GM18870 (cell line): Measurements from ENCODE around the gene VTI1A.

Experiments used
- ATAC-seq: cut with Tn5 transposase; IDR thresholded peaks from one replicate; pipeline ENCODE4 v1.9.1; 2021; ENCODE audit warnings: moderate library complexity; ENCODE audit not compliant: unreplicated experiment

VTI1A gene

DNA sequence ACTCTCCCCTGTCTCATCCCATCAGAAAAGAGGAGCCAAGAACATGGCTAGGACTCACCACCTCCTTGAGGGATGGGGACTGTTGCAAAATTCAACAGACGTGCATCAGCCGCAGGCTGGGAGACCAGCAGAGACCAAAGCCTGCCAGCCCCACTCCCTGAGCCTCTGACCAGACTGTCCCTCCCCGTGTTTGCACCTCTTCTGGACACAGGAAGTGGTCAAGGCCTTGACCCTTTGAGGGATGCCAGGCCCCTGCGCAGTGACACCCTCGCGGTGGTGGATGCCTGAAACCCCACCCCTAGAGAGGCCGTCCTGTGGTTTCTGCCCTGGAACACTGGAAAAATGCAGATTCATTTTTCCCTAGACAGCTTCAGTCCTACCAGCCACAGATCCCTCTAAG lies 374.6 kb downstream of the VTI1A start:
- ATAC-seq = no peak

DNA sequence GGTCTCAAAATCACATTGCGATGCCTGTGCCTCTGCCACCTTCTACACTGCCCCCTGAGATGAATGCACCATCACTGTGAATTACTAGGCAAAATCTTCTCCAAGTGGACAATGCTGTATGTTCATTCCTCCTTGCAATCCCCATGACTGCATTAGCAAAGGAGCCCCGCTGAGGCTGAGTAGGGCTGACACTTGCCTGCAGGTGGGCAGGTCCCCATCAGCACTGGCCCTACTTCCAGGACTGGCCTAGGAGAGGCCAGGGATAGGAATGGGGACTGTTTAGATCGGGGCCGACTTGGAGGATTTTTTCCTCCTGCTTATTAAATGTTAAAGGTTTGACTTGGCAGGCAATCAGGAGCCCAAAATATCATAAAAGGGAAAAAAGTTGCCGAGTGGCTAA lies 376.0 kb downstream of the VTI1A start:
- no peak for ATAC-seq

DNA sequence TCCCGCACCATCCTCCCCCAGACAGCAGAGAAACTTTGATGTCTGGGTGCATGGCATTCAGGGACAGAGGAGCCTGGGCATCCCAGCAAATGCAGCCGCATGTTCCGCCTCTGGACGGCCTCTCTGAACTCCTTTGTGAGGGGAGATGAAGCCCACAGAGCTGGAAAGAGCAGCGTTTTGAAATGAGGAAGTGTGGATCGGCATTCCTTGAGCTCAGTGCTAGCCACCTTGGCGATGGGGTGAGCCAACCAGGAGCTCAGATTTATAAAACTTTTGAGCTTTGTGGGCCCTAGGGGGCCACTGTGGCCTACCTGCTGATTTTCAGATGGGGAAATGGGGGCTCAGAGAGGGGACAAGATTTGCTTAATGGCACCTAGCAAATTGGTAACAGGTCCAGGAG lies 376.6 kb downstream of the VTI1A start:
- ATAC-seq = no peak

DNA sequence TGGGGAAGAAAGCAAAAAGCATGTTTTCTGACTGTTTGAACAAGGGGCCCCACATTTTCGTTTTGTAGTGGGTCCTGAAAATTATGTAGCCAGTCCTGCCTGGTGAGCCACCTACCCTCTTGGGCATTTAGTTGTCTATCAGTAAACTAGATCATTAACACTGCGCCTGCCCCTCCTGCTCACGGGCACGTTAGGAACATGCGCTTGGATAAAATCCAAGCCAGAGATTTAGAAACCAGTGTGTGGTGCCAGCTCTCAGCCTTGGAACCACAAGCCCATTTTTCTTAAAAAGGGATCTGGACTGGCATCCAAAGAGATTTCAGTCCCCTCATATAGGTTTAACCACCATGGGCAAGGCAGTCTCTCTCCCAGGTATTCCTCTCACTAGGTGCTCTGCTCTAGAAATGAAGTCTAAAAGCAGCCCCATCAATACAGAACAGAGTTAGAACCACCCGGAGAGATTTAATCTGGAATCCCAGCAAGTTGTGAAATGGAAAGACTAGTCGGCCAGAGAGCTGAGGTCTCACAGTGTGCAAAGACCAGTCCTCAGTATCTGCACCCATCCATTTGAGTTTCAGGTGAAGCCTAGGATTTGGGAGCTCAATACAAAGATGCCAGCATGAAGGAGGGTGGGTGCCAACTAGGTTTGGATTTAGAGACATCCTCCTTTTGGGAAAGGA lies 379.1 kb downstream of the VTI1A start:
- no peak for ATAC-seq

DNA sequence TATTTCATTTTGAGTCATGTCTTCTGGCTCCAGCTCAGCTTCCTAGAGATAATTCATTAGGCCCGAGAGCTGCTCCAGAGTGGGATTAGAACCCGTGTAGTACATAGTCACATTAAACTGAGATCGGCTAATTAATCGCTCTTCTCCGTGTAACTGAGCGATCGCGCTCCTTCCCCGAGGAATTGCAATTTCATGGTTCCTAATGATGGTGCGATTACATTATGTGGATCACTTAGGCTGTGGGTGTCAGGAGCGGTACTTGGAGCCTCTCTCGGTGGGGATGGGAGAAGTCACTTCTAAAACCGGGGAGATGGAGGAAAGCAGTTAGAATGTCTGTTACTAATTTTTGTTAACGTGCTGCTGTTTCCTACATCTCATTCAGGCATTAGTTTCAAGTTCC lies 380.1 kb downstream of the VTI1A start:
- ATAC-seq = no peak

DNA sequence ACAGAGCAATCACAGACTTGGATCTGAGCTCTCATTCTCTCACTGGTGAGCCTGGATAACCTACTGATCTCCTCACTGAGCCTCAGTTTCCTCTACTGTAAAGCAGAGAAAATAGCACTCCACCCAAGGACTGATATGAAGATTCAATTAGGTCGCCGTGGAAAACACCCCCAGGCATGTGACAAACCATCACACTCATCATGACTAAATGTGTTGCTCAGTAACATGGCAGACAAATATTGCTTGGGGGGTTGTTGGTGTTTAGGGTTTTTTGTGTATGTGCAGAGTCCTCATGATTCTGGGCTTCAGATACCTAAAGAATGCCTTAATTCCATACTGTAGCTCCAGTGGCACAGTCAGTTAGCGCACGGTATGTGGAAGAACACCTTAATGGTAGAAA lies 380.9 kb downstream of the VTI1A start:
- ATAC-seq = no peak

DNA sequence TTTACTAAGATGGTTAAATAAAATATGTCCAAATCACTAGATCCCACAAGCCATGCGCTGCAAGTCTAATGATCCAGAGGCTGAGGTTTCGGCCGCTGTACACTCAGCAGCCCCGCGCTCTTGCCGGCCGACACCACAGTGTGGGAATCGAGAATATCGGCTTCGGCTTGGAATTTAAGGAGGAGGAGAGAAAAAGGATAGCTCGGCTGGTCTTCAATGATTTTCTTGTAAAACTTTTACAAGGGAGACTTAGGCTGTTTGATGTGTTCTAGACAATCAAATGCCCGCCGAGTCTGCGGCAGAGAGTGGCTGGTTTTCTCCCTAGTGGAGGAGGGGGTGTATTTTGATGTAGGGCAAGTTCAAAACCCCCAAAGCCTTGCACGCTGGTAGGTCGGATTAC lies 384.8 kb downstream of the VTI1A start:
- ATAC-seq = no peak

DNA sequence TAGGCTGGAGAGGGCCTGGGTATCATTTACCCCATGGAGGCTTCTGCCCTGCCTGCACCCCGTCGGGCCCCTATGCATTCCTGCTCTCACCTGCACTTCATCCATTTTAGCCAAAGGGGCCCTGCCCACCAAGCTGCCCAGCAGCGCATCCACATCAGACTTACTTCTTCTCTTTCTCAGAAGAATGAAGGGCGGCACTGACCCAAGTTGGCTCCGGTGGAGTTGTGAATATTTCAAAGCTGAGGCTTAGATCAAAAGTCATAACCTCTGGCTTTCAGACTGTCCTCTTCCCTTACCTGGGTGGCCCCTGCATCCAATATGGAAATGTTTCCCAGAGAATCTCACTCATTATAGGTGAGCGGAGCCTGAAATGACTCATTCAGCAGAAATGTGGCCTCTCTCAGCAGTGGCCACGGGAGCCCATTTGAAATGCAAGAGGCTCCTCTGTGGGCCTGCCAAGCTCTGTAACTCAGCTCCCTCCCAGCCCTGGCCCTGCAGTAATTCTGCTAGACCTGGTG lies 385.4 kb downstream of the VTI1A start:
- ATAC-seq = no peak

DNA sequence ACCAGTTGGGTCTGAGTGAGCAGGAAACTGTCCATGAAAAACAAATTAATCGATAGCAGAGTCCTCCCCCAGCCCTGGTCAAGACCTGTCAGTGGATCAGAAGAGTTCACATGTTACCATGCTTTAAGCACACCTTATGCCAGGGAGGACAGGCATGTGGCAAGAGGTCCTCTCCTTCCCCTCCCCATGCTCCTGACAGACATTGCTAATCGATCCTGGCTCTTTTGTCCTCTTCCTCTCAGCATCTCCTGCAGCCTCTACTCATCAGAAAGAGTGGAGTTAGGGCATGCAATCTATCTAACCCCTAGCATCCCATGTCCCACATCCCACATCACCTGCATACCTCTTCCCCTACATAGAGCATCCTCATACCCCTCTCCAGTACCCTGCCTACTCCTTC lies 385.9 kb downstream of the VTI1A start:
- ATAC-seq = no peak

DNA sequence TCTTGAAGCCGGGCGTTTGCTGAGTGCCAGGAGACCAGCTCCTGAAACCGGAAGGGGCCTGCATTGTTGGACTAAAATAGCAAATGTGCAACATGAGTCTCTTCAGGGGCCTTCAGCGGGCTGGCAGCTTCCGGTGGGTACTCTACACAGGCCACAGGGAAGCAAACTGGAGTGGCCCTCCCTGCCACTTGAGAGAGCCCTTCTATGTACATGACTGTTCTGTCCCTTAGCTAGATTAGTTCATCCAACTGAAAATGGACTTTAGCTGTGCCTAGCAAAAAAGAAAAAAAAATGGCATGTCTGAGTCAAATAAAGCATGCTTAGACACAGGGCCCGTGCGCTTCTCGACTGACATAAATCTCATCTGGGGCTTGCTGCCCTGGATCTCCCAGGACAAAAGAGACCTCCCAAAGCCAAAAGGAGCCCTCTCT lies 387.8 kb downstream of the VTI1A start:
- ATAC-seq = no peak

DNA sequence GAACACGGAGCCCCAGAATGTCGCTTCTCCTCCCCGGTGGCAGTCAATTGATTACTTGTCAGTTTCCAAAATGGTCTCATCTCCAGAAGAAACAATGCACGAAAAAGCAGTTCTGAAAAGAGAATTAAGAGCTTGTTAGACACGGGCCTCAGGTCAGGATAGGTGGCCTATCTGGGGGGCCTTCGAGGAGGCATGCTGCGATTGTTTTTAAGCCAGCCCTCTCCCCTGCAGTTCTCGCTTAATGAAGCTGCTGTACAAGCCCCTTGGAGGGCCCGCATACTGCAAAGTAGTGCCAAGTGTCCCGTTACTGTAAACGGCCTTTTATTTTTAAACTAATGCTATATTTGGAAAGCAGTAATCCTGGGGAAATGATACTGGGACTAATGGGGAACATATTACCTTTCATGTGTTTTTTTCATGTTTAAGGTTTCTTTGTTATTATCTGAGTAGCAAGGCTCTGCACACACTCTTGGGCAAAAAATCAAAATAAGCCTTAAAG lies 388.3 kb downstream of the VTI1A start:
- ATAC-seq = no peak

DNA sequence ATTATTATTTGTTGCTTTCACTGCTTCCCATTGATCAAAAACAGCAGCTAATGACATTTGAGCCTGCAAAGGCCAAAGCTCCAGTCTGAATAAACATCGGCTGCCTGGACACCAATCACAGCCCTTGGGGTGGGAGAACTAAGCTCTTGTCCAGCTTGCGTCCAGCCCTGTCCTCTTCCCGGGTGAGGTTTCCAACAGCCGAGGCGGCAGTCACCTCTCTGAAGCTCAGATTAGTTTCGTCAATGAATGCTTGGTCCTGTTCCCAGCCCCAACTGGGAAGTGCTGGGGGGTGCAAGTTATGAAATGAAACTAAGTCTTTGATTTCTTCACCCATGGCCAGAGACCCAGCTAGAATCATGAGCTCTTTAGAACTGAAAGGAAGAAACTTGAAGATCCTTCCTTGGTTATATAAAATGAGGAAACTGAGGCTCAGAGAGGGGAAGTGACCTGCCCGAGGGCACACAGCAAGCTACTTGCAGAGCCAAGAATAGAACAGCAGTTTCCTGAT lies 389.0 kb downstream of the VTI1A start:
- no peak for ATAC-seq

DNA sequence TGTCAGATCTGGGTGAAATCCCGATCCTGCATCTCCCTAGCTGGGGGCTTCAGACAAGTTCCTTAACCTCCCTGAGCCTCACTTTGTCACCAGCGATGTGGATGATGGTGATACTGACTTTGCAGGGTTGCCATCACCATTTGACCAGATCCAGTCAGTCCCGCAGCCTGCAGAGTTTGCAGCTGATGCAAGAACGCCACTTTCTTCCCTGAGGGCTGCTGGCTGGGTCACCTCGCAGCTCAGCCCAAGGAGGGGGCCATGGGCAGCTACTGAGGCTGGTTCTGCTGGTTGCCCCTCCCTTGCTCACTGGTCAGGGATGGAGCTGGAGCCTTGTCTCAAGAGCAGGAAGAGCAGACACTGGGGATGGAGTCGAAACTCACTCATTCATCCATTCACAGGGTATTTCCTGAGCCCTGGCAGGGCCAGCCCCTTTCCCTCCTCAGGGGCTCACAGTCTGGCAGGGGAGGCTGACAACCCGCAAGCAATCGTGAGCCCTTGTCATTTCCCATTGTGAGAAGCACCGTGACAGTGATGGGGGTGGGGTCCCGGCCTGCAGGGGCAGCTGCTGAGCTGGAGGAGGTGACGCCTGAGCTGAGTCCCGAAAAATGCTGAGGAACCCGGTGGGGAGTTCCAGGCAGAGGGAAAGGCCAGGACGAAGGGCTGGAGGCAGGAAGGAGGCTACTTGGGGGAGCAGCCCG lies 391.9 kb downstream of the VTI1A start:
- no peak for ATAC-seq

DNA sequence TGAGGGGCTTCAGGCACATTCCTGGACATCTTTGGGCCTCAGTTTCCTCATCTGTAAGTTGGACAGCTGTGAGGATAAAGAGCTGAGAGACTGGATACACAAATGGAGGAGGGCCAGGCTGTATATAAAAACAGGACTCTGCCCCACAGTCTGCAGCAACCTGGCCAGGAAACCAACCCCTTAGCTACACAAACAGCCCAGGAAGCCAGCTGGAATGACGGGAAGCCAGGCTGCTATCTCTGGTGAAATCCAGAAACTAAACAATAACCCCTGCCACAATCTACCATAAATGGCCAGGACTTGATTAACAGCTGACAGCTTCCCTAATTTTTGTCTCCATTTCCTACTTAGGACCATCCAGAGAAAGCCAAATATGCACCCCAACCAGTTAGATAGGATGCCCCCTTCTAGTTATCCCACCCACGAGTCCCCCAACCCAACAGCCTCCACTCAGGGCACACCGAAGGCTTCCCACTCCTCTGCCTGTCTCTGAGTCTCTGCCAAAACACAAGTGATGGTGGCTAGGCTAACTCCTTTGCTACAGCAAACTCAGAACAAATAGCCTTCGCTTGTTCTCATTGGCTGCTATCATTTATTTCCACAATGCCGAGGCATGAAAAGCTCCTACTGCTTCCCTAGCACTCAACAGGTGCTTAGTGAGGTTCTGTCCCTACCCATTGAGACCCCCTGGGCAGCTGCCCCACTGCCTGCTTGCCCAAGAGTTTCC lies 393.1 kb downstream of the VTI1A start:
- no peak for ATAC-seq

DNA sequence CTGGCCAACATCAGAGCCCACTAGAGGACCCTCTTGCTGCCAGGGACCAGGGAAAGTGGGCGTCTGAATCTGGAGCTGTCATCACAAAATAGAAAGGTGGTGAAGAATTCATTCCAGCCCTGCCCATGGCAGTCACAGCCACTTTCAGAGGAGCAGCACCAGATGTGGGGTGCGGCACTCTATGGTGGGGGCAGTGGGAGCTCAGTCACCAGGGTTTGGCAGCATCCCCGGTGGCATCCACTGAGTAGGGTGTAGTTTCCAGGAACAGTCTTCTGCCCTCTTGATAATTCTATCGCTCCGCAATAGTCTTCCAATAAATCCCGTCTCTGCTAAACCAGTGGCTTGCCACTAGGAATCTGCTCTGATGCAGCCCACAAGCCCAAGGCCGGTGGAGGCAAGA lies 394.5 kb downstream of the VTI1A start:
- no peak for ATAC-seq

DNA sequence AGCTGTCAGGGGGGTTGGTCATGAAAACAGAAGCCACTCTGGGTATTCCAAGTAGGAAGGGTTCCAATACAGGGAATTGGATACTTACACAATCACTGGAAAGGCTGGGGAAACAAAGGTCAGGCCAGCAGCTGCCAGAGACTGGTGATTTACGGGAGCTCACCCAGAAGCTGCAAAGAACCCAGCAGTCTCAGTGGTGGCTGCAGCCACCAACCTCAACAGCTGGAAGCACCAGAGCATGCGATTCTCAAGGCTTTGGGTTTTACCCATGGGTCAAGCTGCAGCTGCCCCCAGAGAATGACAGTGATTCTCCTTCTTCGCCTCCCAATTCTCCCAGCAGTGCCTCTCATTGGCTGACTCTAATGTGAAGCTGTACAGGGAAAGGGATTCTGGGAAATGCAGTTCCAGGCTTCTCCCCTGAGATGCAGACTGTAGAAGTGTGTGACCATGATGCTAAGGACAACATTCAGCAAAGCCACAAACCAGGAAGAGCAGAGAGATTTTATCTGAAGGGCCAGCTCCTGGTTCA lies 395.9 kb downstream of the VTI1A start:
- ATAC-seq = peak; percentile 97

DNA sequence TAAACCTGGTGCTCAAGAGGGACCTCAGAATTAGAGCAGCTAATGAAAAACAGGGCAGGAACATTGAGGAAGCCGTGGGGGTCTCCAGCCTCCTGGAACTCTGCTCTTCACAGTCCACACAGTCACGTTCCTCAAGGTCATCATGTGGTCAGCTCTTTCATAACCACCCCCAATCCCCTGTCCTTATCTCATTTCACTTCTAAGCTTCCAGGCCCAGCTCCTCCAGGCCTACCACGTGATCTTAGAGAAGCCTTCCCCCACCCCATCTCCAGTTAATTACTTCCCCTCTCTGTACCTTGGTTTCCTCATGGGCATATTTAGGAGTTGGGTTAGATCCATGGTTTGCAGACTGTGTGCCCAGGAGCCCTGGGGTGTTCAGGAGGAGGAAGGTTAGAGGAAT lies 396.6 kb downstream of the VTI1A start:
- no peak for ATAC-seq

DNA sequence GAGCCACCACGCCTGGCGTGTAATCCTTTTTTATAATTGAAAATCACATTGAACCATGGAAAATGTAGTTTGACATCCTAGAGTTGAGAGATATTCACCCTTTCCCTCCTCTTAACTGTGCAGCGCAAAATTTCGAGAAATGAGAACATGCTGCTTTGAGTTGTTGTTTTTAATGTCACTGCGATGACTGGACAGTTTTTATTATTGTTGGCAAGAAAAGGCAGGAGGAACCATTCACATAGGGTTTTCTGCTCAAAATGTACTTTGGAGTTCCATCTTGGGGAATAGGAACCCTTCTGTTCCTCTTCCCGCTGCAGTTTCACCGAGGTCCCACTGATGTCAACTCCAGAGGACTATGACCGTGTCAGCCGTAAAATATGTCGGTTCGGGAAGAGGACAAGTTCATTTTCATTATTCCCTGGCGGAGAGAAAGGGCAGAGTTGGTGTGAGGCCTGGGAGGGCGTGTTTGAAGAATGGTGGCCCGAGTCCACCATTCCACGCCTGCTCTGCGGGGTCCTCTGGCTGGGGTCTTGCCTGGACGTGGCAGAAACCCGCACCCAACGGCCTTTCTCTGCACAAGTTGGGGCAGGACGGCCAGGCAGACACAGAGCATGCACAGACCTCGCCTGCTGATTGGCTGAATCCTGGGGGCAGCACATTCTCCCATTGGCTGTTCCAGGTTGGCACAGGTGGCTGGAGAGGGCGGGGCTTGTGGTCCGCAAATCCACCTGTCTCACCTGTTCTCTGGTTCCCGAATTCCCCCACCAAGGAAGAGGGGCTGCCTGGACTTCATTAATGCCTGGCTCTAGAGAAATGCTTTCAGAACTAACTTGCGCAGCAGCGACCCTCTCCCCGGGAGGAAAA lies 397.9 kb downstream of the VTI1A start:
- no peak for ATAC-seq

DNA sequence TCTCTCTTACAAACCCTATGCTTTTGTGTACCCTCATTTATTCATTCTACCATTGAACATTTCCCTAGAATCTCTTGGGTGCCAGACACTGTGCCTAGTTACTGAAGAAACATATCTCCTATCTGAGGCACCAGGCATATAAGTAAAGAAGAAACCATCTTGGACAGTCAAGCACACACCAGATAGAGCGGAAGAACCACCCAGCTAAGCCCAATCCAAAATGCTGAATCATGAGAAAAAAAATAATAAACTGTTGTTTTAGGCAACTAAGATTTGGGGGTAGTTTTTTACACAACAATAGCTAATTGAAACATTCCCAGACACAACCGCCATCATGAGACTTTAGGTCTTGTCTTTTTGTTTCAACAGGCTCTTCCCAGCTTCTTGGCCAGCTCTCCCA lies 400.8 kb downstream of the VTI1A start:
- no peak for ATAC-seq

DNA sequence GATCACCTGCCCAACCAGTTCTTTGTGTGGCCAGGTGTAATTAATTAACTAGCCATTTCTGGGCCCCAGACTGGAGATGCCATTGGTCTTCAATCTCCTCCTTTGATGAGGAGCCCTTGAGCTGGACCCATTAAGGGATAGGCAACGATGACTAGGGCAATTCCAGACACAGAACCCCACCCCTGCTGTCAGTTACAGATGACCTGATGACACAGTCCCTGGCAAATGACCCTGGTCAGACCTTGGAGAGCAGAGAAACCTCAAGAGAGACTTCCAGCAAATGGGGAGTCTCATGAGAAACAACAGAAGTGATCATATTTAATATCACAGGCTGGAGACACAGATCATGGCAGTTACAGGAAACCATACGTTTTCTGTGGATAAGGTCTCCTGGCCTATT lies 401.2 kb downstream of the VTI1A start:
- ATAC-seq = no peak
